HCT116 (cell line): ENCODE measurements around the gene MBP. TPM values are rescaled to one million over a fixed set of nuclear protein-coding genes. Genes with fewer than 3 reads are reported as not detected.
A peak's percentile ranks its signal among the peaks of the same experiment; 100 is the strongest.

Experiments
- ATAC-seq: fragments of 200-7000 bp; cut with Tn5 transposase; 2 replicates; pipeline ENCODE4 v1.9.1; 2020; ENCODE audit warnings: mild to moderate bottlenecking, moderate library complexity
- BruUV-seq: library from RNA; stranded (reverse); fragments of 400-500 nt; replicated peaks from 2 replicates; lab custom pipeline; 2021; lab: Mats Ljungman, UMichigan
- CTCF ChIA-PET: fragments of 300-600 bp; sonication (Branson Sonifier 250); formaldehyde crosslinking; loops from one replicate; lab custom pipeline; 2021; ENCODE audit warnings: antibody characterized with exemption; lab: Charles Lee
- POLR2A ChIA-PET: fragments of 300-600, 350-600 bp; sonication (Branson Sonifier 250); formaldehyde crosslinking; loops from one replicate; lab custom pipeline; 2021; ENCODE audit warnings: antibody characterized with exemption; lab: Charles Lee
- RAD21 ChIA-PET, 2 experiments: fragments of 300-600 bp; sonication (Branson Sonifier 250); formaldehyde crosslinking; loops; one replicate each; lab custom pipeline; 2023; ENCODE audit warnings: low total read pairs in 2 of 2; ENCODE audit not compliant: uncharacterized antibody in 2 of 2, unreplicated experiment in 2 of 2, low non-redundant PET in 1 of 2; lab: Charles Lee
- DNase-seq: peaks from one replicate; pipeline ENCODE4 v3.0.0-alpha.2; 2010; ENCODE audit warnings: low read depth, low spot score
- H2AFZ ChIP-seq: fragments of 200-600 bp; shearing (Covaris generic), sonication (generic); 2 replicates; pipeline ENCODE4 v1.6.1; 2017; ENCODE audit warnings: low read depth, mixed run types, mixed read lengths, antibody characterized with exemption, low read length; ENCODE audit not compliant: poor library complexity, severe bottlenecking
- H3K27ac ChIP-seq: 2 replicates; pipeline ENCODE4 v1.5.1; 2012; ENCODE audit warnings: low read depth, low read length
- H3K27me3 ChIP-seq: fragments of 200-600 bp; sonication (generic); 2 replicates; pipeline ENCODE4 v1.6.1; 2016; ENCODE audit warnings: mixed run types, low read length, mixed read lengths; ENCODE audit not compliant: insufficient read depth
- H3K36me3 ChIP-seq, 2 experiments: fragments of 200-500 bp in 1 of 2; fragments of 200-600 bp in 1 of 2; sonication (Bioruptor generic) in 1 of 2; sonication (generic) in 1 of 2; 2 replicates each; pipeline versions ENCODE4 v1.5.1 to v1.6.1; 2014 to 2016; ENCODE audit warnings: low read length in 2 of 2, inconsistent platforms in 1 of 2, mixed read lengths in 1 of 2, mixed run types in 1 of 2; ENCODE audit not compliant: insufficient read depth in 2 of 2, control insufficient read depth in 1 of 2
- H3K4me1 ChIP-seq, 2 experiments: fragments of 200-600 bp in 1 of 2; sonication (generic) in 1 of 2; 2 replicates each; pipeline versions ENCODE4 v1.5.1 to v1.6.1; 2012 to 2017; ENCODE audit warnings: low read length in 2 of 2, inconsistent platforms in 1 of 2, mild to moderate bottlenecking in 1 of 2, mixed read lengths in 1 of 2, mixed run types in 1 of 2, moderate library complexity in 1 of 2; ENCODE audit not compliant: insufficient read depth in 2 of 2, control insufficient read depth in 1 of 2
- H3K4me2 ChIP-seq: fragments of 200-600 bp; sonication (generic); 2 replicates; pipeline ENCODE4 v1.6.1; 2017; ENCODE audit warnings: mixed run types, low read length, mixed read lengths
- H3K4me3 ChIP-seq, 2 experiments: fragments of 200-600 bp in 1 of 2; sonication (generic) in 1 of 2; replicated peaks in 1 of 2; 2 replicates each; pipeline ENCODE4 v1.5.1; 2011 to 2016; ENCODE audit warnings: low read length in 2 of 2, control low read depth in 1 of 2, low read depth in 1 of 2, mild to moderate bottlenecking in 1 of 2, mixed read lengths in 1 of 2, mixed run types in 1 of 2
- H3K79me2 ChIP-seq: fragments of 200-600 bp; sonication (generic); 2 replicates; pipeline ENCODE4 v1.6.1; 2017; ENCODE audit warnings: mild to moderate bottlenecking, mixed run types, low read length, moderate library complexity, mixed read lengths; ENCODE audit not compliant: insufficient read depth
- H3K9ac ChIP-seq: fragments of 200-600 bp; sonication (generic); 2 replicates; pipeline ENCODE4 v1.6.1; 2016; ENCODE audit warnings: low read length, mixed read lengths
- H3K9me2 ChIP-seq: fragments of 200-600 bp; sonication (generic), shearing (Covaris generic); 2 replicates; pipeline ENCODE4 v1.6.1; 2017; ENCODE audit warnings: mixed run types, mild to moderate bottlenecking, moderate library complexity; ENCODE audit not compliant: insufficient read depth
- H3K9me3 ChIP-seq, 2 experiments: fragments of 200-500 bp in 1 of 2; fragments of 200-600 bp in 1 of 2; sonication (Bioruptor generic) in 1 of 2; sonication (generic) in 1 of 2; 2 replicates each; pipeline ENCODE4 v1.6.1; 2014 to 2017; ENCODE audit warnings: low read length in 2 of 2, mixed read lengths in 2 of 2, inconsistent platforms in 1 of 2, low read depth in 1 of 2, mild to moderate bottlenecking in 1 of 2, mixed run types in 1 of 2, moderate library complexity in 1 of 2; ENCODE audit not compliant: control insufficient read depth in 1 of 2, insufficient read depth in 1 of 2
- H4K20me1 ChIP-seq: fragments of 200-600 bp; sonication (generic), shearing (Covaris generic); 2 replicates; pipeline ENCODE4 v1.6.1; 2017; ENCODE audit warnings: mixed run types, mild to moderate bottlenecking, moderate library complexity; ENCODE audit not compliant: insufficient read depth
- CEBPB ChIP-seq: IDR thresholded peaks from 2 replicates; pipeline ENCODE4 v1.6.1; 2012; ENCODE audit warnings: low read depth
- EZH2phosphoT487 ChIP-seq: fragments of 200-600 bp; IDR thresholded peaks from 2 replicates; pipeline ENCODE4 v1.6.1; 2018; ENCODE audit warnings: antibody characterized with exemption, borderline replicate concordance
- FOSL1 ChIP-seq: IDR thresholded peaks from 2 replicates; pipeline ENCODE4 v1.6.1; 2012; ENCODE audit warnings: low read depth
- JUND ChIP-seq: IDR thresholded peaks from 2 replicates; pipeline ENCODE4 v1.6.1; 2012
- SIN3A ChIP-seq: IDR thresholded peaks from 2 replicates; pipeline ENCODE4 v1.6.1; 2012; ENCODE audit warnings: low read depth
- SP1 ChIP-seq: IDR thresholded peaks from 2 replicates; pipeline ENCODE4 v1.6.1; 2012; ENCODE audit warnings: low read depth
- TCF7L2 ChIP-seq: IDR thresholded peaks from 2 replicates; pipeline ENCODE4 v1.7.0; 2011; ENCODE audit warnings: borderline replicate concordance, inconsistent platforms; ENCODE audit not compliant: insufficient read depth, insufficient read length; ENCODE audit errors: extremely low read depth
- ZNF274 ChIP-seq: fragments of 200-500 bp; sonication (Bioruptor generic); IDR thresholded peaks from 2 replicates; pipeline ENCODE4 v1.6.1; 2014; ENCODE audit warnings: mild to moderate bottlenecking, low read depth, low read length, inconsistent platforms
- intact Hi-C: fragments of 100-400 bp; cut with micrococcal nuclease; formaldehyde crosslinking; loops from 2 replicates; pipeline ENCODE4 v1.10.0; 2022
- total RNA-seq: library from RNA; stranded (reverse); gene quantifications from one replicate; pipeline ENCODE4 v1.2.1, GENCODE V29; 2021; ENCODE audit not compliant: unreplicated experiment
- TF ChIP-seq, protein P1 (sequence below): IDR thresholded peaks from 2 replicates; pipeline ENCODE4 v1.6.1; 2012; ENCODE audit warnings: low read depth
- TF ChIP-seq, protein P2 (sequence below): IDR thresholded peaks from 2 replicates; pipeline ENCODE4 v1.6.1; 2012

MBP gene
- total RNA-seq, 1 experiment from 2014 or later, result 34.9 TPM

DNA sequence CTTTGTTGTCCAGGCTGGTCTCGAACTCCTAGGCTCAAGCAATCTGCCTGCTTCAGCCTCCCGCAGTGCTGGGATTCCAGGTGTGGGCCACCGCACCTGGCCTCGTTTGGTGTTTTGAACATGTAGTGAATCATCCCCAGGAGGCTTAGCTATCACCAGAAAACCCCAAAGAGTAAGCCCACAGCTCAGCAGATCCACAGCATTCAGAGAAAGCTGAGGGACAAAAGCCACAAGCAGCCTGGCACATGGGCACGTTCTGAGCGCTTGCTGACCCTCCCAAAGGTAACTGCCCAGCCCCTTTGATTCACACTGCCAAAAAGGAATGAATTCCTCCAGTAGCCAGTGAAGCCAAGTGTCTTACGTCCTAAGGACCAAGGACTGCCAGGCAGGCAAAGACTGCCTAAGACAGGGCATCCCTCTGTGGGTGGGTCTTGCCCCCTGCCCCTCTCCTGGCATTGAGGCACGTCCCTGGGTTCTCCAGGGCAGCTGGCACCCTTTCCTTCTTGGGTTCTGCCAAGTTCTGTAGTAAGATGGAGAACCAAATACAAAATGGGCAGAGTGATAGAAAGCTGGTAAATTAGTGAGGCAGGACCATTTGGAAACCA, 31.7 kb downstream of the MBP start:
- Histone ChIP-seq H3K4me1 (peaks cover 40 to 66% of the 10 kb centered on the region in 2 experiments), H3K4me3 (peak overlapping the region; percentile 17 to 56; a peak in 3 of 4 replicates), H4K20me1 (no peaks in the 10 kb centered on the region), H3K9ac (peak overlapping the region; percentile 75), H3K36me3 (peaks cover 4 to 24% of the 10 kb centered on the region in 2 experiments; a peak in 2 of 4 replicates), H3K27ac (peak overlapping the region; percentile 96), H3K27me3 (no peaks in the 10 kb centered on the region), H3K79me2 (peaks cover 25% of the 10 kb centered on the region; the same call in 1 of the 2 replicates), H3K9me3 (no peaks in the 10 kb centered on the region), H2AFZ (no peak overlapping the region), H3K9me2 (no peaks in the 10 kb centered on the region), H3K4me2 (peak overlapping the region; percentile 96)
- intact Hi-C loops, result loop anchor here (1.0 kb wide), 1 partner anchor 36 kb away; no protein-coding TSS in a partner anchor
- POLR2A ChIA-PET, result interaction anchor here (1.5 kb wide), 1 partner anchor 12 kb away, joined by 3 read pairs; no protein-coding TSS in a partner anchor
- CTCF ChIA-PET, result interaction anchor here (1.2 kb wide), 1 partner anchor 111 kb away, joined by 3 read pairs; no protein-coding TSS in a partner anchor
- TSS peak; percentile 41 for BruUV-seq
- RAD21 ChIA-PET, result no interaction called here
- peak; percentile 28 for ATAC-seq
- no peak for DNase-seq
- TF ChIP-seq JUND (no peak), TCF7L2 (no peak), EZH2phosphoT487 (no peak), CEBPB (no peak), SP1 (no peak), SIN3A (no peak), FOSL1 (no peak), ZNF274 (no peak)
- TF ChIP-seq, protein P1, sequence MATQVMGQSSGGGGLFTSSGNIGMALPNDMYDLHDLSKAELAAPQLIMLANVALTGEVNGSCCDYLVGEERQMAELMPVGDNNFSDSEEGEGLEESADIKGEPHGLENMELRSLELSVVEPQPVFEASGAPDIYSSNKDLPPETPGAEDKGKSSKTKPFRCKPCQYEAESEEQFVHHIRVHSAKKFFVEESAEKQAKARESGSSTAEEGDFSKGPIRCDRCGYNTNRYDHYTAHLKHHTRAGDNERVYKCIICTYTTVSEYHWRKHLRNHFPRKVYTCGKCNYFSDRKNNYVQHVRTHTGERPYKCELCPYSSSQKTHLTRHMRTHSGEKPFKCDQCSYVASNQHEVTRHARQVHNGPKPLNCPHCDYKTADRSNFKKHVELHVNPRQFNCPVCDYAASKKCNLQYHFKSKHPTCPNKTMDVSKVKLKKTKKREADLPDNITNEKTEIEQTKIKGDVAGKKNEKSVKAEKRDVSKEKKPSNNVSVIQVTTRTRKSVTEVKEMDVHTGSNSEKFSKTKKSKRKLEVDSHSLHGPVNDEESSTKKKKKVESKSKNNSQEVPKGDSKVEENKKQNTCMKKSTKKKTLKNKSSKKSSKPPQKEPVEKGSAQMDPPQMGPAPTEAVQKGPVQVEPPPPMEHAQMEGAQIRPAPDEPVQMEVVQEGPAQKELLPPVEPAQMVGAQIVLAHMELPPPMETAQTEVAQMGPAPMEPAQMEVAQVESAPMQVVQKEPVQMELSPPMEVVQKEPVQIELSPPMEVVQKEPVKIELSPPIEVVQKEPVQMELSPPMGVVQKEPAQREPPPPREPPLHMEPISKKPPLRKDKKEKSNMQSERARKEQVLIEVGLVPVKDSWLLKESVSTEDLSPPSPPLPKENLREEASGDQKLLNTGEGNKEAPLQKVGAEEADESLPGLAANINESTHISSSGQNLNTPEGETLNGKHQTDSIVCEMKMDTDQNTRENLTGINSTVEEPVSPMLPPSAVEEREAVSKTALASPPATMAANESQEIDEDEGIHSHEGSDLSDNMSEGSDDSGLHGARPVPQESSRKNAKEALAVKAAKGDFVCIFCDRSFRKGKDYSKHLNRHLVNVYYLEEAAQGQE, result no peak
- TF ChIP-seq, protein P2, sequence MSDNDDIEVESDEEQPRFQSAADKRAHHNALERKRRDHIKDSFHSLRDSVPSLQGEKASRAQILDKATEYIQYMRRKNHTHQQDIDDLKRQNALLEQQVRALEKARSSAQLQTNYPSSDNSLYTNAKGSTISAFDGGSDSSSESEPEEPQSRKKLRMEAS, result no peak
